HEK293T (cell line): ENCODE results near the gene GIPC3.

ENCODE experiments used
- ARNT ChIP-seq: fragments of 450-650 bp; IDR thresholded peaks from 2 replicates; pipeline ENCODE4 v1.6.1; 2017; ENCODE audit warnings: mild to moderate bottlenecking
- BHLHE40 ChIP-seq: fragments of 450-650 bp; IDR thresholded peaks from 2 replicates; pipeline ENCODE4 v1.6.1; 2016; ENCODE audit warnings: mild to moderate bottlenecking, moderate library complexity, borderline replicate concordance
- CTBP1 ChIP-seq: fragments of 450-650 bp; IDR thresholded peaks from 2 replicates; pipeline ENCODE4 v1.6.1; 2016; ENCODE audit warnings: borderline replicate concordance
- ELF4 ChIP-seq: fragments of 450-650 bp; IDR thresholded peaks from 2 replicates; pipeline ENCODE4 v1.6.1; 2017; ENCODE audit warnings: antibody characterized with exemption
- FOXA1 ChIP-seq: fragments of 450-650 bp; IDR thresholded peaks from 2 replicates; pipeline ENCODE4 v1.6.1; 2016; ENCODE audit warnings: mild to moderate bottlenecking
- FOXK2 ChIP-seq: fragments of 450-650 bp; IDR thresholded peaks from 2 replicates; pipeline ENCODE4 v1.6.1; 2016; ENCODE audit warnings: mild to moderate bottlenecking
- FOXM1 ChIP-seq: fragments of 450-650 bp; IDR thresholded peaks from 2 replicates; pipeline ENCODE4 v1.6.1; 2017; ENCODE audit warnings: mild to moderate bottlenecking, borderline replicate concordance
- L3MBTL2 ChIP-seq: fragments of 450-650 bp; conservative IDR thresholded peaks from 2 replicates; pipeline ENCODE4 v1.6.1; 2016; ENCODE audit warnings: mild to moderate bottlenecking
- LEF1 ChIP-seq: fragments of 450-650 bp; IDR thresholded peaks from 2 replicates; pipeline ENCODE4 v1.6.1; 2017; ENCODE audit warnings: mild to moderate bottlenecking, borderline replicate concordance
- SP1 ChIP-seq: fragments of 450-650 bp; IDR thresholded peaks from 2 replicates; pipeline ENCODE4 v1.6.1; 2017
- SUZ12 ChIP-seq: fragments of 450-650 bp; IDR thresholded peaks from 2 replicates; pipeline ENCODE4 v1.6.1; 2016; ENCODE audit warnings: mild to moderate bottlenecking
- TARDBP ChIP-seq: fragments of 450-650 bp; IDR thresholded peaks from 2 replicates; pipeline ENCODE4 v1.6.1; 2016
- ZNF384 ChIP-seq: fragments of 450-650 bp; IDR thresholded peaks from 2 replicates; pipeline ENCODE4 v1.6.1; 2016

GRCh38 chr19:3549816-3550215 lies 35.5 kb upstream of the GIPC3 start:
- no peak for TF ChIP-seq BHLHE40
- TF ChIP-seq ZNF384, result no peak
- no peak for TF ChIP-seq FOXA1
- TF ChIP-seq ELF4, result no peak
- no peak for TF ChIP-seq FOXM1
- no peak for TF ChIP-seq SP1
- TF ChIP-seq CTBP1, result no peak
- TF ChIP-seq TARDBP, result no peak
- no peak for TF ChIP-seq L3MBTL2
- TF ChIP-seq LEF1, result no peak
- TF ChIP-seq SUZ12, result no peak
- TF ChIP-seq FOXK2, result no peak
- TF ChIP-seq ARNT, result no peak
